BLaER1 (cell line): ENCODE results near the gene KCNH5.
"Not testable (repeated sequence)": the region's sequence is repeated elsewhere in the genome, so short reads cannot be mapped to it uniquely, and the experiment has no call there.

Experiments used
- H3K27ac ChIP-seq: shearing (Covaris generic); formaldehyde crosslinking; 2 replicates; pipeline ENCODE4 v1.8.1; 2022
- H3K27me3 ChIP-seq: shearing (Covaris generic); formaldehyde crosslinking; 2 replicates; pipeline ENCODE4 v1.8.1; 2022
- H3K36me3 ChIP-seq: shearing (Covaris generic); formaldehyde crosslinking; 2 replicates; pipeline ENCODE4 v1.8.1; 2022
- H3K4me1 ChIP-seq: shearing (Covaris generic); formaldehyde crosslinking; 2 replicates; pipeline ENCODE4 v1.8.1; 2022
- H3K4me2 ChIP-seq: shearing (Covaris generic); formaldehyde crosslinking; 2 replicates; pipeline ENCODE4 v1.8.1; 2022
- H3K4me3 ChIP-seq: shearing (Covaris generic); formaldehyde crosslinking; 2 replicates; pipeline ENCODE4 v1.8.1; 2022
- H3K9ac ChIP-seq: shearing (Covaris generic); formaldehyde crosslinking; 2 replicates; pipeline ENCODE4 v1.8.1; 2022
- H3K9me3 ChIP-seq: shearing (Covaris generic); formaldehyde crosslinking; 2 replicates; pipeline ENCODE4 v1.8.1; 2022
- H4K20me1 ChIP-seq: shearing (Covaris generic); formaldehyde crosslinking; 2 replicates; pipeline ENCODE4 v1.8.1; 2022
- Cebpa-rat ChIP-seq: shearing (Covaris generic); IDR thresholded peaks from 2 replicates; pipeline ENCODE4 v1.8.1; 2022

KCNH5 gene

DNA sequence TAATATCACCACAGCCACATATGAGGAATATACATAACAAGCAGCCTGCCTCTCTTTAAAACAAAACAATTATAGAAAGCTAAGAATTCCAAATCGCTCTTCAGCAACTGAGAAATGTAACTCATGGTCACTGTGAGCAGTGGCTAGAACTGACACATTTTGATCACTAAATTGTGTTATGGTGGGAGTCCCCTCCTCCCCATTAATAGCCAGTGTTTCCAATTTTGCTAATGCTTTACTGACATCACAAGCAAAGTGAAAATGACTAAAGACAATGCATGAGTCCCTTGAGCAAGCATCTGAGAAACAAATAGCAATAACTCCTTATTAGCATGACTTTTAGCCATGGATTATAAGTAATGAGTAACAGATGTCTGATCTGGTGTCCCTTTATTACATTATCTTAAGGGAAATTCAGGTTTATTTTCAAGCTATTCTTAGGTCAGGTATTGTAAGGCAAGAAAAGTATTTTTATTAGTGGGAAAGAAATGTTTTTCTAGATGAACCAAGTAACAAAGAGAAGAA, 148.3 kb downstream of the KCNH5 start:
- Histone ChIP-seq H4K20me1 (no peaks in the 10 kb centered on the region), H3K27ac (no peak overlapping the region), H3K4me2 (no peak overlapping the region), H3K9ac (no peak overlapping the region), H3K36me3 (no peaks in the 10 kb centered on the region), H3K9me3 (no peaks in the 10 kb centered on the region), H3K4me3 (no peak overlapping the region), H3K4me1 (0 out of 2 replicates have a peak, but pooled peaks cover 4% of the 10 kb centered on the region), H3K27me3 (no peaks in the 10 kb centered on the region)
- TF ChIP-seq Cebpa-rat, result no peak

DNA sequence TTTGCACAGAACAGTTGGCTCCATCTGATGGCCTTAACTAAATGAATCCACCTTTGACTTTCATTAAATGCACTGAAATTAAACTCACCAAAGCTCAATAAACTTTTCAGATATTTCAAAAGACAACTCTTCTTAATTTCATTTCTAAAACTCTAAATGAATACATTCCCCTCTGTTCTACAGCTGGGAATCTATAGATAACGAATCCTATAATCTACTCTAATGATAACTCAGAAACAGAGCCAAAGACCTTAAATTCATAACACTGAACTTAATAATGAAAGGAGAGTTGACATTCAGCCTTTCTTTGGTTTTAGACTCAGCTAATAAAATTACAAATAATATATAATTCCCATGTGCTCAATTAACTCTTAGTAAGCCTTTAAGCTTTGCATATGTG, 150.5 kb downstream of the KCNH5 start:
- H4K20me1 ChIP-seq, result no peaks in the 10 kb centered on the region
- 0 out of 2 replicates have a peak, but pooled peaks cover 4% of the 10 kb centered on the region for H3K4me1 ChIP-seq
- H3K4me2 ChIP-seq, result no peak overlapping the region
- H3K27ac ChIP-seq, result no peak overlapping the region
- H3K27me3 ChIP-seq, result no peaks in the 10 kb centered on the region
- no peak overlapping the region for H3K9ac ChIP-seq
- TF ChIP-seq Cebpa-rat, result no peak
- H3K9me3 ChIP-seq, result no peaks in the 10 kb centered on the region
- no peak overlapping the region for H3K4me3 ChIP-seq
- H3K36me3 ChIP-seq, result no peaks in the 10 kb centered on the region

DNA sequence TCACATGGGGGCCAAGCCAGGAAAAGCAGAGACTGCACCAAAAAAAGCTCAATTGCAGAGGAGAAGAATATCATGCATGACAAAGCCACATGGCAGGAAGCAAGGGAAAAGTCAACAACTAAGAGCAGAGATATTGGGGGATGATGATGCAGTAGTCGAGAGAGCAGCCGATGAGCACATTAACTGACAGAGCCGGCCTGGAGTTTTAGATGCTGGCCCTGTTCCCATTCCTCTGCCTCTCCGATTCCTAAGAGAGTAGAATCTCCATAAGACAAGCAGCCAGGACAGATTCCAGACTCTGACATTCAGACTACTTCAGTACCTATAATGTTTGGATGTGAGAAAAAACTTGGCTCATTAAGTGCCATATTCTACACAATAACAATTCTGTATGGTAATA, 155.9 kb downstream of the KCNH5 start:
- H3K27ac ChIP-seq, result no peak overlapping the region
- H3K4me2 ChIP-seq, result no peak overlapping the region
- no peaks in the 10 kb centered on the region for H3K9me3 ChIP-seq
- H3K36me3 ChIP-seq, result no peaks in the 10 kb centered on the region
- no peak for TF ChIP-seq Cebpa-rat
- H3K27me3 ChIP-seq, result no peaks in the 10 kb centered on the region
- H3K4me3 ChIP-seq, result no peak overlapping the region
- H3K4me1 ChIP-seq, result no peaks in the 10 kb centered on the region
- H4K20me1 ChIP-seq, result no peaks in the 10 kb centered on the region
- no peak overlapping the region for H3K9ac ChIP-seq

DNA sequence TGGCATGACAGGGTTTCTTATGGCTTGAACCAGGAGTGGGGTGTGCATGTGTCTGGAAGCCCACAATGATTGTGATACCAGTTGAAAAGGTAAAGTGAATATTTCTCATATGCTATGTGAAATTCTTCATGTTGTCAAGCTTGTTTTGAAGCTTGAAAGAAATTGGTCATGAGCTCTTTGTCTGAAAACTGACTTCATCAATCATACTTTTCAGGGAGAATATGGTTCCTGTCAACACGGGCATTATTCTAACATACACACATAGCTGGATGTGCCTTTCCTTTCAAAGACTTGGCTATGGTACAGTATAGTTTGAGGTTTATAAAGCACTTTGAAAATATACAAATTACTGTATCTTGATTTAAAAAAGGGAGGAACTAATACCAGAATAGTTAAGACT, 158.8 kb downstream of the KCNH5 start:
- H3K4me1 ChIP-seq, result no peaks in the 10 kb centered on the region
- H3K4me3 ChIP-seq, result no peak overlapping the region
- TF ChIP-seq Cebpa-rat, result no peak

DNA sequence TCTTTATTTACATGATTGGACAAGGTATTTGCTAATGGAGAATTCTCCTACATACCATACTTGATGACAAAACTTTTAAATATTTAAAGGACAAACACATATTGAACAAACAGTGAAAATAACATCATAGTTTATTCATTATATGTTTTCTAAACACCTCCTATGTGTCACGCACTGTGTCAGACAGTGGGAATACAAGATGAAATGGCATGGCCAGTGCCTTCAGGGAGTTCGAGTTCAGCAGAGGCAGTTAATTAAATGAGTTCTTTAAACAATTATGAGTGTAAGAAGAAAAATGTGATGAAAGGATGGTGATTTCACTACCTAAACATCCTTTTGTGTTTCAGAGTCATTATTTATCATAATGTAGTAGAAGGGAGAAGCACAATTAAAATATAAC, 159.8 kb downstream of the KCNH5 start:
- H3K4me3 ChIP-seq, result no peak overlapping the region
- no peak overlapping the region for H3K27ac ChIP-seq
- no peaks in the 10 kb centered on the region for H3K9me3 ChIP-seq
- H3K36me3 ChIP-seq, result no peaks in the 10 kb centered on the region
- H4K20me1 ChIP-seq, result no peaks in the 10 kb centered on the region
- no peak for TF ChIP-seq Cebpa-rat
- no peaks in the 10 kb centered on the region for H3K4me1 ChIP-seq
- H3K9ac ChIP-seq, result no peak overlapping the region
- no peak overlapping the region for H3K4me2 ChIP-seq
- no peaks in the 10 kb centered on the region for H3K27me3 ChIP-seq

More for the DNA sequence above, 158.8 kb downstream of the KCNH5 start:
- Histone ChIP-seq H4K20me1 (no peaks in the 10 kb centered on the region), H3K27ac (no peak overlapping the region), H3K27me3 (no peaks in the 10 kb centered on the region), H3K9ac (no peak overlapping the region), H3K36me3 (no peaks in the 10 kb centered on the region), H3K9me3 (no peaks in the 10 kb centered on the region), H3K4me2 (no peak overlapping the region)

DNA sequence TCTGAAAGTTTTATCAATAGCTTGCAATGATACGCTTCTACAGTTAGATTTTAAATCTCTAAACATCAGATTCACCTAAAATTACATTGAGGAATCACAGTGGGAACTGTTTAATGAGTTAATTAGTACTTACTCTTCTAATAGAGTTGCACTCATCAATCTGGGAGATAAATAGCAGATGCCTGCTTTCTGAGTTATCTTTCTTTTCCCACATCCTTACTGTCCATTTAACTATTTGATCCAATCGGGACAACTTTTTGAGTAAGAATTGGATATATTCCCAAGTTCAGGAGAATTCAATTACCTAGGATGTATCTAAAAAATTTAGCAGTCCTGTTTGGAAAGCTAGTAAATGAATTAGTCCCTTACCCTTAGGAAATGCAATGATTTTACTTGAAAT, 162.3 kb downstream of the KCNH5 start:
- Histone ChIP-seq H3K4me2 (no peak overlapping the region), H3K4me1 (no peaks in the 10 kb centered on the region), H3K9ac (no peak overlapping the region), H3K9me3 (no peaks in the 10 kb centered on the region), H3K36me3 (no peaks in the 10 kb centered on the region), H3K4me3 (no peak overlapping the region), H3K27me3 (no peaks in the 10 kb centered on the region), H3K27ac (no peak overlapping the region), H4K20me1 (no peaks in the 10 kb centered on the region)
- no peak for TF ChIP-seq Cebpa-rat

DNA sequence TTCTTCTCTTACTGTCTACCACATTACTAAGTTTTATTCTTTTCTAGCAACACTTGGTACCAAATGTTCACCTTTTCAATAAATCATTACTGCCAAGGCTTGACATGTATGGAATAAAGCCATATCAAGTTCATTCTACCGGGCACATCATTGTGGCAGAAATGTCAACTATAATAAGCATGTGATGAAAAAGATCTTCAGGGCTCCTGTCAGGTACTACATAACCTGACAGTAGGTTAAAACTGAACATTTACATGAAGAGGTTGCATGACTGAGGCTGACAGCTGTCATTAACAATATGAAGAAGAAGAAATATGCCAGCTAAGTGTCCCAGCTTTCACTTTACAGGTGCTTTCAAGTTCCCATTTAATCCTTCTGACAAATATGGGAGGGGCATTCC, 178.9 kb downstream of the KCNH5 start:
- H3K9ac ChIP-seq, result no peak overlapping the region
- no peak overlapping the region for H3K4me2 ChIP-seq
- TF ChIP-seq Cebpa-rat, result no peak
- H3K9me3 ChIP-seq, result no peaks in the 10 kb centered on the region
- no peaks in the 10 kb centered on the region for H3K4me1 ChIP-seq
- H3K27ac ChIP-seq, result no peak overlapping the region
- no peaks in the 10 kb centered on the region for H3K27me3 ChIP-seq
- no peak overlapping the region for H3K4me3 ChIP-seq
- no peaks in the 10 kb centered on the region for H4K20me1 ChIP-seq
- H3K36me3 ChIP-seq, result no peaks in the 10 kb centered on the region

DNA sequence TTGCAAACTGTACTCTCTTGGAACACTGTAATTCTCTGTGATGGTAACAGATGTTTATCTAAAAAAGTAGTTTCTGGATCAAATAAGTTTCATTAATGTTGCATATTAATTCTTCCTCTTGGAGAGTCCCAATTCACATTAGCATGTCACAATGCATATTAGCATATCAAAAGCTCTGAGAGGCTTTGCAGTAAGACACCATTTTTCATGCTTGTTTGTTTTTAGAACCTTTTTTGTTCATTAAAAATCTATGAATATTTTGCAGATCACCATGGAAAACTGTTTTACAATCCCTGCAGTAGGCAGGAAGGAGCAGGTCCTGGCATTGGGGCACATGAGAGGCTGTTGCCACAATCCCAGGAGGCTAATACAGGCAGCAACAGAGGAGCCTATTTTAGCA, 180.7 kb downstream of the KCNH5 start:
- Histone ChIP-seq H3K27ac (no peak overlapping the region), H3K4me3 (no peak overlapping the region), H3K36me3 (no peaks in the 10 kb centered on the region), H4K20me1 (no peaks in the 10 kb centered on the region), H3K9ac (no peak overlapping the region), H3K27me3 (no peaks in the 10 kb centered on the region), H3K9me3 (no peaks in the 10 kb centered on the region), H3K4me2 (no peak overlapping the region), H3K4me1 (no peaks in the 10 kb centered on the region)
- TF ChIP-seq Cebpa-rat, result no peak

DNA sequence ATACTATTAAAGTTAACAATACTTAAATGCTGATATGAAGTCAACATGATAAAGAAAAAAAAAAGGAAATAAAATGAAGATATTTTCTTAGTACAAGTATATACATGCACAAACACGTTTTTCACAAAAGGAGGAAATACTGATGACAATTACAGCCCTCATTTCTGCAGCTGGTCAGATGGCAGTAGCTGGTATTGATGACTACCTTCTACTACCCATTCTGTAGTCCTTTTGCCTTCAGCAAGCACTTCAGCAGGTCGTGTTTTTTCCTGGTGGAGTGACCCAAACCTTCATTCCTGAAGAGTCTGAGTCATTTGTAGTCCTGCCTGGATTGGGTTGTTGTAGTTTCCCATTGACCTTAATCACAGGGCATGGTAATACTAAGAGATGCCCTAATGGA, 187.2 kb downstream of the KCNH5 start:
- H3K9ac ChIP-seq, H3K27ac ChIP-seq, H3K4me2 ChIP-seq, H3K36me3 ChIP-seq, H4K20me1 ChIP-seq, H3K4me3 ChIP-seq, H3K27me3 ChIP-seq, H3K4me1 ChIP-seq, H3K9me3 ChIP-seq: not testable (repeated sequence)

DNA sequence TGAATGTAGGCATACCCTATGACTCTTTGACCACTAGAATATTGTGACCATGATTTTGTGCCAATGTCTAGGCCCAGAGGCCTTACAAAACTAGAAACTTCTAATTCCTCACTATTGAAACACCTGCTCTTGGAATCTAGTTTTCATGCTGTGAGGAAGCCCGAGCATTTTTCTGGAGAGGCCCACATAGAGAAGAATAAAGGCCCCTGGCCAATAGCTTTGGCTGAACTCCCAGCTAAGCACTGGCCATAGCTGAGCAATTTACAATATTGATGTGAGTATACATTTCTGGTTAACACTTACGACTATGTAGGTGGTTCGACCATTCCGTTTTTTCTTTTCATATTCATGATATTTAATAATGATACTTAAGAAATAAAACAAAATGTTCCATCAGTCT, 190.3 kb downstream of the KCNH5 start:
- H3K4me3 ChIP-seq, result no peak overlapping the region
- H3K4me1 ChIP-seq, result no peaks in the 10 kb centered on the region
- H3K4me2 ChIP-seq, result no peak overlapping the region
- H3K9ac ChIP-seq, result no peak overlapping the region
- no peaks in the 10 kb centered on the region for H4K20me1 ChIP-seq
- TF ChIP-seq Cebpa-rat, result no peak
- H3K36me3 ChIP-seq, result no peaks in the 10 kb centered on the region
- H3K27ac ChIP-seq, result no peak overlapping the region
- no peaks in the 10 kb centered on the region for H3K9me3 ChIP-seq
- no peaks in the 10 kb centered on the region for H3K27me3 ChIP-seq

DNA sequence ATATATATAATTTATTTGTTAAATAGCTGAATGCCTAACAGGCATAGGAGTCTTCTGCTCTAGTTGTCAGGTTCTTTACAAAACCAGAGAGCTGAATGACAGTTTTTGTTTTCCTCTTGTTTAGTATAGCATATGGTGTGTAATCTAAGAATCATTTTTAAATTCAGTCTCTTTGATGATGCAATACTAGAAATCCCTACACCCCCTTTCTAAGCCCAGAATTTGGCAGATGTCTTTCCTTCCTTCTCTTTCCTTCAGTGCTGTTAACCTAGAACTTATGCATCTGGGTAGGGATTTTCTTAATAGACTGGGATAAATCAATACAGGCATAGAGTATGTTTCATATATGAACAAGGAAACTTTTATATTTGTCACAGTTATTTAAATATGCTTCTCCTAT, 198.1 kb downstream of the KCNH5 start:
- Histone ChIP-seq H3K4me3 (no peak overlapping the region), H3K9ac (no peak overlapping the region), H3K9me3 (no peaks in the 10 kb centered on the region), H3K27me3 (no peaks in the 10 kb centered on the region), H3K27ac (no peak overlapping the region), H3K4me1 (no peaks in the 10 kb centered on the region), H4K20me1 (no peaks in the 10 kb centered on the region), H3K36me3 (no peaks in the 10 kb centered on the region), H3K4me2 (no peak overlapping the region)
- TF ChIP-seq Cebpa-rat, result peak; percentile 10; the same call in 1 of the 2 replicates
